Measurements from ENCODE around the gene ATP2A1.

DNA sequence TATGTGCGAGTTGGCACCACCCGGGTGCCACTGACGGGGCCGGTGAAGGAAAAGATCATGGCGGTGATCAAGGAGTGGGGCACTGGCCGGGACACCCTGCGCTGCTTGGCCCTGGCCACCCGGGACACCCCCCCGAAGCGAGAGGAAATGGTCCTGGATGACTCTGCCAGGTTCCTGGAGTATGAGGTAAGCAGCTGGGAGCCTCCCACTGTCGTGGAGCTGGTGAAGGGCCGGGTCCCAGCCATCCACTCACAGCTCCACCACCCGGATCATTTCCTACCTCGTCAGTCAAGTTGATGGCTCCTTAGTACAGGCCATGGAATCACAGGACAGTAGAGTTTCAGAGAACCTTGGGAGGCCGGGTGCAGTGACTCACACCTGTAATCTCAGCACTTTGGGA, 20.0 kb downstream of the ATP2A1 start:
- TF ChIP-seq, protein P1, sequence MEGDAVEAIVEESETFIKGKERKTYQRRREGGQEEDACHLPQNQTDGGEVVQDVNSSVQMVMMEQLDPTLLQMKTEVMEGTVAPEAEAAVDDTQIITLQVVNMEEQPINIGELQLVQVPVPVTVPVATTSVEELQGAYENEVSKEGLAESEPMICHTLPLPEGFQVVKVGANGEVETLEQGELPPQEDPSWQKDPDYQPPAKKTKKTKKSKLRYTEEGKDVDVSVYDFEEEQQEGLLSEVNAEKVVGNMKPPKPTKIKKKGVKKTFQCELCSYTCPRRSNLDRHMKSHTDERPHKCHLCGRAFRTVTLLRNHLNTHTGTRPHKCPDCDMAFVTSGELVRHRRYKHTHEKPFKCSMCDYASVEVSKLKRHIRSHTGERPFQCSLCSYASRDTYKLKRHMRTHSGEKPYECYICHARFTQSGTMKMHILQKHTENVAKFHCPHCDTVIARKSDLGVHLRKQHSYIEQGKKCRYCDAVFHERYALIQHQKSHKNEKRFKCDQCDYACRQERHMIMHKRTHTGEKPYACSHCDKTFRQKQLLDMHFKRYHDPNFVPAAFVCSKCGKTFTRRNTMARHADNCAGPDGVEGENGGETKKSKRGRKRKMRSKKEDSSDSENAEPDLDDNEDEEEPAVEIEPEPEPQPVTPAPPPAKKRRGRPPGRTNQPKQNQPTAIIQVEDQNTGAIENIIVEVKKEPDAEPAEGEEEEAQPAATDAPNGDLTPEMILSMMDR (conservative IDR thresholded peaks at IDR 0.05): no peak
- no peak for TF ChIP-seq EZH2 (IDR thresholded peaks at IDR 0.05; ENCODE audit: low read depth)
